VCaP (cell line): ENCODE results near the gene CAPRIN1.

Source experiments
- H3K27ac ChIP-seq: fragments of 450-650 bp; 2 replicates; pipeline ENCODE4 v1.5.1; 2017
- CTCF ChIP-seq: fragments of 450-650 bp; conservative IDR thresholded peaks from 2 replicates; pipeline ENCODE4 v1.5.1; 2017; ENCODE audit warnings: mild to moderate bottlenecking, moderate library complexity

Gene CAPRIN1

DNA sequence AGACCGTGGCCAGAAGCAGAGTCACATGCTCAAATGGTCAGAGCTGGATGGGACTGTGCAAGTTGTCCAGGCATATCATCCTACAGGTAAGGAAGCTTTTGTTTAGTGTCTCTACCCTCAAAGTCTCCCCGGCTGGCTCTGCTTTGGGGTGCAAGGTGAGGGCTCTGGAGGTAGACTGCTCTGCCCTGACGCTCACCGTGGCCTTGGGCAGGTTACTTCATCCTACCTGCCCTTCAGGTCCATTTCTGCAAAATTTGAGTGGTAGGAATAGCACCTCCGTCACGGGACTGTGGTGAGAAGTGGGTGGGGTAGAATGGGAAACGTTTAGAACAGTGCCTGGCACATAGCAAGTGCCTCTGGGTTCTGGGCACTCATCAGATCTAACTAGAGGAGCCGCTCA, 96.0 kb downstream of the CAPRIN1 start:
- no peak for TF ChIP-seq CTCF

DNA sequence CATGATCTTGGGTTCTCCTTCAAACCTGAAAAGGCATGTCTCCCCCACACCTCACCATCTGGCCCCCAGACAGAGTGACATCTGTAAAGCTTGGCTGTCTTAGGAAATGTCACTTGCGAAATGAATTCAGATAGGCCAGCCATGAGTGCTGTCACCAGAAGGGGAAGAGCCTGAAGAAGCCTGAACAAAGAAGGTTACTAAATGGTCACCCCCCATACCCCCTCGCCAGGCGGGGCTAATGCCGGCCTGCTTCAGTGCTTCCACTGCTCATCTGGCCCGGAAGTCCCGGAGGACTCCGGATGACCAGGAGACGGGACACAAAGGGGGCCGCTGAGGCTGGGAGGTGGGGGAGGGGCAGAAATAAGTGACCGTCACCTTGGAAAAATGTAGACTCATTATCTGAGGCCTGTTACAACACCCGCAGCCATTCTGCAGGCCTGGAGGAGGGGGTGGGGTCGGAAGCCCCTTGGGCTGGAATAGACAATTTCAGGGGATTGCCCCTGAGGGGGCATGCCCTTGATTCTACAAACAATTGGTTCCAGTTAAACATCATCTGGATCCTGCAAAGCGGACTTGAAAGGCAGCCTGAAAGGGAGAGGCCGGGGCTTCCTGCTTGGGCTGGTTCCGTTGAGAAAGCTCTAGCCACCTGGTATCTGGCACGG, 97.1 kb downstream of the CAPRIN1 start:
- TF ChIP-seq CTCF, result no peak
- no peak overlapping the region for H3K27ac ChIP-seq

More for the DNA sequence above, 96.0 kb downstream of the CAPRIN1 start:
- H3K27ac ChIP-seq, result no peak overlapping the region

GRCh38 chr11:34149274-34149673, 97.7 kb downstream of the CAPRIN1 start:
- no peak for TF ChIP-seq CTCF
- H3K27ac ChIP-seq, result no peak overlapping the region

- peak; percentile 67 for TF ChIP-seq CTCF
- H3K27ac ChIP-seq, result no peak overlapping the region
Observed at GRCh38 chr11:34149786-34150185, 98.3 kb downstream of the CAPRIN1 start.

GRCh38 chr11:34150494-34151151, 99.1 kb downstream of the CAPRIN1 start:
- no peak for TF ChIP-seq CTCF
- peak overlapping the region; percentile 26; the same call in 1 of the 2 replicates for H3K27ac ChIP-seq
